Breast epithelium (tissue), 3 donors: ENCODE data around the gene KLHDC7B.

ENCODE experiments used
- CTCF ChIP-seq, 3 donors: fragments of 450-650 bp; IDR thresholded peaks; one replicate each; pipeline ENCODE4 v1.5.1; 2016 to 2017; ENCODE audit warnings: antibody characterized with exemption in 3 of 3, mild to moderate bottlenecking in 3 of 3, moderate library complexity in 3 of 3
- POLR2A ChIP-seq: fragments of 450-650 bp; IDR thresholded peaks from one replicate; pipeline ENCODE4 v1.6.1; 2016; ENCODE audit warnings: antibody characterized with exemption, mild to moderate bottlenecking, moderate library complexity
- POLR2AphosphoS5 ChIP-seq, 3 donors: sonication (generic); formaldehyde crosslinking; IDR thresholded peaks; one replicate each; pipeline ENCODE4 v1.6.1; 2017; ENCODE audit warnings: antibody characterized with exemption in 3 of 3

GRCh38 chr22:50586416-50586815, 40.7 kb downstream of the KLHDC7B start:
- TF ChIP-seq CTCF (IDR thresholded peaks at IDR 0.05) = no peak
- TF ChIP-seq POLR2AphosphoS5 (IDR thresholded peaks at IDR 0.05) = no peak
- no peak for TF ChIP-seq POLR2A
